Stomach (tissue), 4 donors: Measurements from ENCODE around the gene GABRR2.

Experiments used
- EP300 ChIP-seq: sonication (generic); formaldehyde crosslinking; IDR thresholded peaks from one replicate; pipeline ENCODE4 v1.6.1; 2017; ENCODE audit warnings: antibody characterized with exemption
- POLR2A ChIP-seq, 4 donors: fragments of 450-650 bp; IDR thresholded peaks; one replicate each; pipeline ENCODE4 v1.6.1; 2016; ENCODE audit warnings: antibody characterized with exemption in 4 of 4, control low read depth in 2 of 4, mild to moderate bottlenecking in 1 of 4, moderate library complexity in 1 of 4
- TF ChIP-seq, protein P1 (sequence below), 7 experiments: fragments of 450-650 bp in 4 of 7; fragments of 200-600 bp in 3 of 7; sonication (generic) in 3 of 7; IDR thresholded peaks; one replicate each; pipeline ENCODE4 v1.5.1; 2016 to 2019; ENCODE audit warnings: antibody characterized with exemption in 7 of 7, control low read depth in 2 of 7, mild to moderate bottlenecking in 1 of 7

DNA sequence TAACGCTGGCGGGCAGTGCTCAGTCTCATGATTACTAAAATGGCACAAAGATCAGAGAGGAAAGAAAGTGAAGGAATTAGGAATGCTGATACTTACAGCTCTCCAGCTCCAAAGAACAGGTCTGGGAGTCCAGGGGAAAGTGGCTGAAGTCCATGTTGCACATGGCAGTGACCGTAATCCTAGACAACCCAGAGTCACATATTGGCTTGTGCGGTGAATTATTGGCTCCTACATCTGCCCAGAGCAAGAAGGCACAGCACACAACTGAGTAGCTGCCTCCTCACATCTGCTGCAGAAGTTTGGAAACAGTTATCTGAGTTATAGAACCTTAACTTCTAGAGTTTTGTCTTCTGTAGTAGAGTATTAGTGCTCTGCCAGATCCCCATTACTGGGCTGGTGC, 47.2 kb downstream of the GABRR2 start:
- TF ChIP-seq EP300 (no peak), POLR2A (IDR thresholded peaks at IDR 0.05) (no peak)
- TF ChIP-seq, protein P1, sequence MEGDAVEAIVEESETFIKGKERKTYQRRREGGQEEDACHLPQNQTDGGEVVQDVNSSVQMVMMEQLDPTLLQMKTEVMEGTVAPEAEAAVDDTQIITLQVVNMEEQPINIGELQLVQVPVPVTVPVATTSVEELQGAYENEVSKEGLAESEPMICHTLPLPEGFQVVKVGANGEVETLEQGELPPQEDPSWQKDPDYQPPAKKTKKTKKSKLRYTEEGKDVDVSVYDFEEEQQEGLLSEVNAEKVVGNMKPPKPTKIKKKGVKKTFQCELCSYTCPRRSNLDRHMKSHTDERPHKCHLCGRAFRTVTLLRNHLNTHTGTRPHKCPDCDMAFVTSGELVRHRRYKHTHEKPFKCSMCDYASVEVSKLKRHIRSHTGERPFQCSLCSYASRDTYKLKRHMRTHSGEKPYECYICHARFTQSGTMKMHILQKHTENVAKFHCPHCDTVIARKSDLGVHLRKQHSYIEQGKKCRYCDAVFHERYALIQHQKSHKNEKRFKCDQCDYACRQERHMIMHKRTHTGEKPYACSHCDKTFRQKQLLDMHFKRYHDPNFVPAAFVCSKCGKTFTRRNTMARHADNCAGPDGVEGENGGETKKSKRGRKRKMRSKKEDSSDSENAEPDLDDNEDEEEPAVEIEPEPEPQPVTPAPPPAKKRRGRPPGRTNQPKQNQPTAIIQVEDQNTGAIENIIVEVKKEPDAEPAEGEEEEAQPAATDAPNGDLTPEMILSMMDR (IDR thresholded peaks at IDR 0.05), result no peak
